K562 (cell line): ENCODE data around the gene LMNB1. TPM values are rescaled to one million over a fixed set of nuclear protein-coding genes. Genes with fewer than 3 reads are reported as not detected.

Source experiments
- BRCA1 ChIP-seq, 2 experiments: fragments of 450-650 bp in 1 of 2; sonication (generic) in 1 of 2; formaldehyde crosslinking in 1 of 2; IDR thresholded peaks; 2 replicates each; pipeline versions ENCODE4 v1.5.0 to v1.6.1; 2017 to 2020; ENCODE audit warnings: mild to moderate bottlenecking in 1 of 2, missing genetic modification reagents in 1 of 2
- CBX8 ChIP-seq: fragments of 200-600 bp; sonication (generic); IDR thresholded peaks from 2 replicates; pipeline ENCODE4 v1.6.1; 2012; ENCODE audit warnings: borderline replicate concordance, mixed run types, low read depth, mild to moderate bottlenecking, moderate library complexity, mixed read lengths, low read length, control low read depth, inconsistent platforms; ENCODE audit not compliant: poor library complexity, severe bottlenecking; ENCODE audit errors: extremely low read depth
- DNMT1 ChIP-seq: fragments of 450-650 bp; IDR thresholded peaks from 2 replicates; pipeline ENCODE4 v1.6.1; 2016; ENCODE audit warnings: antibody characterized with exemption, mild to moderate bottlenecking
- ETS1 ChIP-seq: conservative IDR thresholded peaks from 2 replicates; pipeline ENCODE4 v1.6.1; 2011; ENCODE audit warnings: low read depth, mild to moderate bottlenecking, low read length; ENCODE audit not compliant: control insufficient read depth
- GTF2A2 ChIP-seq: IDR thresholded peaks from 2 replicates; pipeline ENCODE4 v1.6.1; 2016; ENCODE audit warnings: mild to moderate bottlenecking, missing genetic modification characterization, missing compliant biosample characterization
- HOXB6 ChIP-seq: fragments of 250-450 bp; sonication (Bioruptor Pico); IDR thresholded peaks from 2 replicates; pipeline ENCODE4 v1.5.1; 2022; ENCODE audit warnings: mild to moderate bottlenecking, borderline replicate concordance
- KAT8 ChIP-seq: fragments of 450-650 bp; IDR thresholded peaks from 2 replicates; pipeline ENCODE4 v1.6.1; 2016; ENCODE audit warnings: low read depth, mild to moderate bottlenecking
- RNF2 ChIP-seq: sonication (generic); IDR thresholded peaks from 2 replicates; pipeline ENCODE4 v1.6.1; 2016
- THAP7 ChIP-seq: fragments of 250-450 bp; sonication (Bioruptor Pico); IDR thresholded peaks from 2 replicates; pipeline ENCODE4 v1.5.0; 2021
- ZBTB1 ChIP-seq: sonication (generic); formaldehyde crosslinking; IDR thresholded peaks from 2 replicates; pipeline ENCODE4 v1.8.1; 2023; ENCODE audit warnings: missing genetic modification reagents, low read depth, mild to moderate bottlenecking, borderline replicate concordance
- ZBTB40 ChIP-seq, 2 experiments: fragments of 450-650 bp in 1 of 2; sonication (generic) in 1 of 2; formaldehyde crosslinking in 1 of 2; IDR thresholded peaks; 2 replicates each; pipeline versions ENCODE4 v1.7.1 to v1.9.0; 2016 to 2022; ENCODE audit warnings: inconsistent platforms in 1 of 2, mild to moderate bottlenecking in 1 of 2, missing genetic modification reagents in 1 of 2
- ZNF133 ChIP-seq: fragments of 250-450 bp; sonication (Bioruptor Pico); IDR thresholded peaks from 2 replicates; pipeline ENCODE4 v1.4.0; 2020; ENCODE audit warnings: mild to moderate bottlenecking
- ZNF449 ChIP-seq: fragments of 250-450 bp; sonication (Bioruptor Pico); IDR thresholded peaks from 2 replicates; pipeline ENCODE4 v1.8.0; 2022; ENCODE audit warnings: moderate library complexity, mild to moderate bottlenecking, inconsistent platforms
- polyA plus RNA-seq, 8 experiments: library from polyadenylated mRNA; depleted of rRNA in 4 of 8; stranded (reverse) in 5 of 8; unstranded in 3 of 8; fragments of >200 nt; fragmentation: Nextera tagmentation in 2 of 8; fragmentation: Illumina TruSeq in 1 of 8; extraction: Ambion mirVana in 2 of 8; extraction: Trizol in 1 of 8; gene quantifications; 2 replicates each; pipeline versions ENCODE4 v1.2.1 to v1.2.3, GENCODE V29; 2011 to 2014; ENCODE audit warnings: inconsistent platforms in 1 of 8, missing spikeins in 1 of 8
- total RNA-seq, 7 experiments: library from RNA; depleted of rRNA in 6 of 7; stranded (reverse); fragments of >200 nt in 6 of 7; fragmentation: Illumina TruSeq in 2 of 7; extraction: Trizol in 2 of 7; gene quantifications; 2 replicates each; pipeline versions ENCODE4 v1.2.1 to v1.2.3, GENCODE V29; 2011 to 2021; ENCODE audit warnings: low replicate concordance in 1 of 7

Gene LMNB1
- total and polyA plus RNA-seq, 9 of the 15 experiments (the other 6 are each of a cell fraction or from before 2014, with no cell fraction given), result 2.8 to 190 (median 131) TPM

- TF ChIP-seq ETS1, result no peak
- no peak for TF ChIP-seq HOXB6 (CRISPR knock-in tag)
- TF ChIP-seq ZBTB1 (CRISPR knock-in tag), result peak; percentile 15; the same call in 1 of the 2 replicates
- no peak; the same call in 1 of the 2 replicates for TF ChIP-seq RNF2
- no peak for TF ChIP-seq THAP7
- no peak for TF ChIP-seq CBX8
- no peak for TF ChIP-seq BRCA1 (IDR thresholded peaks at IDR 0.05)
- TF ChIP-seq BRCA1 (CRISPR knock-in tag; IDR thresholded peaks at IDR 0.05), result no peak
- TF ChIP-seq ZBTB40 (IDR thresholded peaks at IDR 0.05), result no peak
- TF ChIP-seq ZBTB40 (CRISPR knock-in tag; IDR thresholded peaks at IDR 0.05), result peak; percentile 16; the same call in 1 of the 2 replicates
- no peak for TF ChIP-seq KAT8
- TF ChIP-seq ZNF449 (CRISPR knock-in tag), result no peak
- no peak for TF ChIP-seq ZNF133 (CRISPR knock-in tag)
- no peak for TF ChIP-seq GTF2A2 (tag)
- TF ChIP-seq DNMT1, result no peak
Measured at GRCh38 chr5:126777257-126777974, 480 bp downstream of the LMNB1 start (continued).
